Measurements from ENCODE around the gene STH. TPM values are rescaled to one million over a fixed set of nuclear protein-coding genes. Genes with fewer than 3 reads are reported as not detected.
"Not testable (repeated sequence)": the region's sequence is repeated elsewhere in the genome, so short reads cannot be mapped to it uniquely, and the experiment has no call there.

The STH gene
- total RNA-seq = not detected

DNA sequence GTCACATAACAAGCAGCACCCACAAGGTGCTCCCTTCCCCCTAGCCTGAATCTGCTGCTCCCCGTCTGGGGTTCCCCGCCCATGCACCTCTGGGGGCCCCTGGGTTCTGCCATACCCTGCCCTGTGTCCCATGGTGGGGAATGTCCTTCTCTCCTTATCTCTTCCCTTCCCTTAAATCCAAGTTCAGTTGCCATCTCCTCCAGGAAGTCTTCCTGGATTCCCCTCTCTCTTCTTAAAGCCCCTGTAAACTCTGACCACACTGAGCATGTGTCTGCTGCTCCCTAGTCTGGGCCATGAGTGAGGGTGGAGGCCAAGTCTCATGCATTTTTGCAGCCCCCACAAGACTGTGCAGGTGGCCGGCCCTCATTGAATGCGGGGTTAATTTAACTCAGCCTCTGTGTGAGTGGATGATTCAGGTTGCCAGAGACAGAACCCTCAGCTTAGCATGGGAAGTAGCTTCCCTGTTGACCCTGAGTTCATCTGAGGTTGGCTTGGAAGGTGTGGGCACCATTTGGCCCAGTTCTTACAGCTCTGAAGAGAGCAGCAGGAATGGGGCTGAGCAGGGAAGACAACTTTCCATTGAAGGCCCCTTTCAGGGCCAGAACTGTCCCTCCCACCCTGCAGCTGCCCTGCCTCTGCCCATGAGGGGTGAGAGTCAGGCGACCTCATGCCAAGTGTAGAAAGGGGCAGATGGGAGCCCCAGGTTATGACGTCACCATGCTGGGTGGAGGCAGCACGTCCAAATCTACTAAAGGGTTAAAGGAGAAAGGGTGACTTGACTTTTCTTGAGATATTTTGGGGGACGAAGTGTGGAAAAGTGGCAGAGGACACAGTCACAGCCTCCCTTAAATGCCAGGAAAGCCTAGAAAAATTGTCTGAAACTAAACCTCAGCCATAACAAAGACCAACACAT lies at the start of gene STH:
STH (plus strand) TSS at position 264 of the 913 bp plus-strand sequence; CDS start at position 294, 30 bp downstream.
- no peak for DNase-seq

GRCh38 chr17:45949755-45950320 lies 49.2 kb upstream of the STH start:
- no peak for DNase-seq

- DNase-seq = no peak
Measured at GRCh38 chr17:45950888-45951287, 48.2 kb upstream of the STH start.

DNA sequence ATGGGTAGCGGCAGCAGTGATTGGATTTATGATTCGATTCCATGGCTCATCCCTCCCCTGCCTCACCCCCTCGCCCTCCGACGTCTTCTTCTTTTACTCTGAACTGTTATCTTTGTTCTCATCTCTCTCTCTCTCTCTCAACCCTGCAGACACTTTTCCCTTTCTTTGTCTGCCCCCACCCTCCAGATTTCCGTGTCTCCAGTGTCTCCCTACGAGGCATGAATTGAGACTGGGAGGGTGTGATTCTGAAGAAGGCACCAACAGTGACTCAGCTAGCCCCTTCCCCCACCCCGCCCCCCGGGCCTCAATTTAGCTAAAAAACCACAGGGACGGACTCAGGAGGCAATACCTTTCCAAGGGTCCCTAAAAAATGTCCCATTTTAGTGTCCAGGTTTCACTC lies 47.6 kb upstream of the STH start:
- DNase-seq = no peak

DNA sequence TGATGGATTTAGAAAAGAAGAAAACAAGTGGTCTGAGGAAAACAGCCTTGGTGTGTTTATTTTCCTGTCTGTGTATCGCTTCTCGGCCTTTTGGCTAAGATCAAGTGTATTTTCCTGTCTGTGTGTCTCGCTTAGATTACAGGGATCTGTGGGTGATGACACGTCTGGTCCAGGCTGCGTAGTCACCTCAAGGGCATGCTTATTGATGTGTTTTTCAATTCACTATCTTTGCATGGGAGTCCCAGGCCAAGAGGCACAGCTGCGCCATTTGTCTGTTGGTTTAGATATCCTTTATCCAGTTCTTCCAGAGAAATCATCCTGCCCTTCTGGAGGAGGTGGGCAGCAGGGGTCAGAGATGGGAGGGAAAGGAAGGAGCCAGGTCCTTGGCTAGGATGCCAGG lies 47.1 kb upstream of the STH start:
- no peak for DNase-seq

GRCh38 chr17:45952814-45953320 lies 46.2 kb upstream of the STH start:
- no peak for DNase-seq

DNA sequence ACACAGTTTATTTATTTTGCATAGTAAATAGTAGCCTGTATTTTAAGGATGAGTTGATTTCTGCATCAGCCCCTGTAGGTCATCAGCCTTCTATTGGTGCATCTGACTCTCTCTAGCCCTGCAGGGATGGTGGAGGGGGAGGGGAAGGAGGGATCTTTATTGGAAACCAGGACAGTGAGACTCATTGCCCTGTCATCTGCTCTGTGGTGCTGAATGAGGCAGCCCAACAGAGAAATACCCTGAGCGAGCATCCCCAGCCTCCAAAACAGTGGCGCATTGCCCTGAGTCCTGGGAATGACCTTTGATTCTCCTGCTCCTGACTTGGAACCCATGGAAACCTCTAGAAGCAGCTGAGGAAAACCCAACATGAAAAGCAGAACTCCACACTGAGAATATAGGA lies 45.5 kb upstream of the STH start:
- no peak for DNase-seq

DNA sequence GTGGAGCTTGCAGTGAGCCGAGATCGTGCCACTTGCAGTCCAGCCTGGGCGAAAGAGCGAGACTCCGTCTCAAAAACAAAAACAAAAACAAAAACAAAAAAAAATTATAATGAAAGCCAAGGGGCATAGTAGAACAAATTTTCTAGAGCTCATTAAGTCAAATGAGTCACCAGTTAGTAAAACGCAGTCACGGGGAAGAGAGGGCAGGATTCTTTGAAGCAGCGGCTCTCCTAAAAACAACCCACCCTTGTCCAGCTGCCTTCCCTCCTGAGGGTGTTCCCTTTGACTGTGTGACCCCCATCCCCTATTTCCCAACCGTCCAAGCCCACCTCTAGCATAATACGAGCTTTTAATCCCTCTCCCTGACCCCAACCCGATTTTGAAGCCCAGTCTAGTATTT lies 44.1 kb upstream of the STH start:
- no peak for DNase-seq

- no peak for DNase-seq
Measured at GRCh38 chr17:45955326-45955725, 43.7 kb upstream of the STH start.

DNA sequence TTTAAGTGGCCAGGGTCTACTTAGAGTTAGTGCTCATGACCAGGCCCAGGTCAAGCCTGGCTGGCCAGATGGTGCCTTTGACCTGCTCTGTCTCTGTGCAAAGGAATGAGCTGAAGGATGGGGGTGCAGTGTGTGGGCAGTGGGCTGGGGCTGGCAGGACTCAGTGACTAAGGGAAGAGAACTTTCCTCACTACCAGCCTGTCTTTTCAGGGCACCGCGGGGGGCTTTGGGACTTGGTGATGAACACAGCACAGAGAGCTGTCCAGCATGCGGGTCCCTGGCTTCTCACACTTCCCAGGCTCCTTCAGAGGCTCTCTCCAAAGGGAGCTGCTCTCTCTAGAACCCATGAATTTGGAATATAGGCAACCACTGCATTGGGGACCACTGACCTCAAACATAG lies 43.0 kb upstream of the STH start:
- no peak for DNase-seq

DNA sequence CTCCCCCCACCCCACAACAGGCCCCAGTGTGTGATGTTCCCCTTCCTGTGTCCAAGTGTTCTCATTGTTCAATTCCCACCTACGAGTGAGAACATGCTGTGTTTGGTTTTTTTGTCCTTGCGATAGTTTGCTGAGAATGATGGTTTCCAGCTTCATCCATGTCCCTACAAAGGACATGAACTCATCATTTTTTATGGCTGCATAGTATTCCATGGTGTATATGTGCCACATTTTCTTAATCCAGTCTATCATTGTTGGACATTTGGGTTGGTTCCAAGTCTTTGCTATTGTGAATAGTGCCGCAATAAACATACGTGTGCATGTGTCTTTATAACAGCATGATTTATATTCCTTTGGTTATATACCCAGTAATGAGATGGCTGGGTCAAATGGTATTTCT lies 42.3 kb upstream of the STH start:
- DNase-seq = not testable (repeated sequence)

GRCh38 chr17:45958307-45958706 lies 40.7 kb upstream of the STH start:
- no peak for DNase-seq

GRCh38 chr17:45958994-45959665 lies 39.9 kb upstream of the STH start:
- no peak for DNase-seq

- DNase-seq = no peak
Measured at GRCh38 chr17:45960311-45960710, 38.7 kb upstream of the STH start.

GRCh38 chr17:45961206-45961605 lies 37.8 kb upstream of the STH start:
- DNase-seq = no peak

DNA sequence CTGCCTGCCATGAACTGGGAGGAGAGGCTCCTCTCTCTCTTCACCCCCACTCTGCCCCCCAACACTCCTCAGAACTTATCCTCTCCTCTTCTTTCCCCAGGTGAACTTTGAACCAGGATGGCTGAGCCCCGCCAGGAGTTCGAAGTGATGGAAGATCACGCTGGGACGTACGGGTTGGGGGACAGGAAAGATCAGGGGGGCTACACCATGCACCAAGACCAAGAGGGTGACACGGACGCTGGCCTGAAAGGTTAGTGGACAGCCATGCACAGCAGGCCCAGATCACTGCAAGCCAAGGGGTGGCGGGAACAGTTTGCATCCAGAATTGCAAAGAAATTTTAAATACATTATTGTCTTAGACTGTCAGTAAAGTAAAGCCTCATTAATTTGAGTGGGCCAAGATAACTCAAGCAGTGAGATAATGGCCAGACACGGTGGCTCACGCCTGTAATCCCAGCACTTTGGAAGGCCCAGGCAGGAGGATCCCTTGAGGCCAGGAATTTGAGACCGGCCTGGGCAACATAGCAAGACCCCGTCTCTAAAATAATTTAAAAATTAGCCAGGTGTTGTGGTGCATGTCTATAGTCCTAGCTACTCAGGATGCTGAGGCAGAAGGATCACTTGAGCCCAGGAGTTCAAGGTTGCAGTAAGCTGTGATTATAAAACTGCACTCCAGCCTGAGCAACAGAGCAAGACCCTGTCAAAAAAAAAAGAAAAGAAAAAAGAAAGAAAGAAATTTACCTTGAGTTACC lies 36.7 kb upstream of the STH start:
- DNase-seq = no peak

DNA sequence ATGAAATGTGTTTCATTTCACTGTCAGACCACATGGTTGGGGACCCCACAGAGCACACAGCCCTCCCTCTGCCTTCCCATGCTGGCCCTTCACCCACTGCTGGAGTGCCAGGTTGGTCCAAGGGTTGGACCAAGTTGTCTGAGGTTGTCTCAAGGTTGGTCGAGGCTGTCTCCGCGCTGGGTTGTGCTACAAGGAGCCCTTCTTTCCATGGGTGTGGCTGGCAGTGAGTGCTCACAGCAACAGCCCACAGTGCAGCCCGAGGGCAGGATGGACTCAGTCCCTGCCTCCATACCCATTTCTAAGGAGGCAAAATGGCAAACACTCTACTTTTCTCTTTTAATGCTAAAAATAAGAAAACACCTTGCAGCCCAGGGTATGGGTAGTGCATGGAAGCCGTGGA lies 35.8 kb upstream of the STH start:
- no peak for DNase-seq

DNA sequence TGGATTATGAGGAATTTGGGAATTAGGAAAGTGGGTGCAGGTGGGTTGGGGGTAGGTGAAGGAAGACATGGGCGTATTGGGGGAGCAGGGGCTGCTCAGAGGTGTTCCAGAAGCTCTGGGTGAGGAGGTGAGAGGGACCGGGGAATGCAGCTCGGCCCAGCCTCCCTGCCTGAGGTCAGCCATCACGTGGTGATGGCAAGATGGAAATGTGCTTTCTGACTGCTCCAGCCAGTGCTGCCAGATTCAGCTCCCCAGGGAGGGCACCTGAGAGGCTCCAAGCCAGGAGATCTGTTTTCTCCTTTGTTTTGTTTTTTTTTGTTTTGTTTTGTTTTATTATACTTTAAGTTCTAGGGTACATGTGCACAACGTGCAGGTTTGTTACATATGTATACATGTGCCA lies 35.2 kb upstream of the STH start:
- DNase-seq = no peak

- no peak for DNase-seq
Measured at GRCh38 chr17:45964634-45965033, 34.4 kb upstream of the STH start.

GRCh38 chr17:45965812-45966211 lies 33.2 kb upstream of the STH start:
- DNase-seq = no peak

GRCh38 chr17:45966606-45967280 lies 32.3 kb upstream of the STH start:
- DNase-seq = no peak

DNA sequence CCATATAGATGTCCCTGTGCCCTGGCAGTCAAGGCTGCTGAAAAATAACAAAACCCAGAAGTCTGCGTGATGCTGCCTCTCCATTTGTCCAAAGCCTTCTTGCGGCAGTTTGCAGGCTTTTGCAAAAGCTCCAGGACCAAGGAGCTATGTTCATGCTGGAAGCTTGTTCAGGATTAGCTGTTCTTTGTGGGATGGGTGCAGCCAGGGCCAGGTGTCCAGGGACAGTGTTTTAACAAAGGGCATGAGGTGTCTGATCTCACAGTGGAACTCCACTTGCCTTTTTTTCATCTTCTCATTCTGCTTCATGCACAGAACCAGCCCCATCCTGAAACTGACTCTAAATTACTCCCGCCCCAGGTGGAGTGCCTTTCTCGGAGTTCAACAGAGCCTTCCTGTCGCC lies 31.7 kb upstream of the STH start:
- no peak for DNase-seq

All from effector CD4-positive, alpha-beta T cell (primary cell).